Trophoblast cell (in vitro differentiated cells and primary cell): ENCODE data around the gene PCGF5.
A peak's percentile ranks its signal among the peaks of the same experiment; 100 is the strongest.

Experiments used
- DNase-seq, 2 donors: peaks; one replicate each; pipeline ENCODE4 v3.0.0-alpha.2; 2016
- H2AFZ ChIP-seq: 2 replicates; pipeline ENCODE4 v1.6.1; 2013; ENCODE audit warnings: low read length, moderate library complexity, mild to moderate bottlenecking; ENCODE audit not compliant: insufficient read depth, poor library complexity
- H2AK5ac ChIP-seq: 2 replicates; pipeline ENCODE4 v1.6.1; 2013; ENCODE audit warnings: mild to moderate bottlenecking, low read length
- H2BK120ac ChIP-seq: 2 replicates; pipeline ENCODE4 v1.6.1; 2013; ENCODE audit warnings: low read length, mild to moderate bottlenecking, moderate library complexity; ENCODE audit not compliant: insufficient read depth, poor library complexity
- H2BK12ac ChIP-seq: 2 replicates; pipeline ENCODE4 v1.6.1; 2013; ENCODE audit warnings: mild to moderate bottlenecking, low read length, moderate library complexity
- H2BK5ac ChIP-seq: 2 replicates; pipeline ENCODE4 v1.6.1; 2013; ENCODE audit warnings: low read length, low read depth, moderate library complexity, mild to moderate bottlenecking; ENCODE audit not compliant: poor library complexity
- H3K14ac ChIP-seq: 2 replicates; pipeline ENCODE4 v1.6.1; 2013; ENCODE audit warnings: mild to moderate bottlenecking, low read length
- H3K18ac ChIP-seq: 2 replicates; pipeline ENCODE4 v1.6.1; 2013; ENCODE audit warnings: mild to moderate bottlenecking, low read length
- H3K23ac ChIP-seq: 2 replicates; pipeline ENCODE4 v1.6.1; 2013; ENCODE audit warnings: low read length
- H3K27ac ChIP-seq: 2 replicates; pipeline ENCODE4 v1.5.1; 2013; ENCODE audit warnings: low read depth, mild to moderate bottlenecking, inconsistent platforms, low read length, moderate library complexity
- H3K27me3 ChIP-seq: 2 replicates; pipeline ENCODE4 v1.6.1; 2013; ENCODE audit warnings: inconsistent platforms, mild to moderate bottlenecking, low read length, moderate library complexity; ENCODE audit not compliant: insufficient read depth
- H3K36me3 ChIP-seq, 2 experiments: 1 replicate in 1 of 2; 2 replicates in 1 of 2; pipeline ENCODE4 v1.6.1; 2013; ENCODE audit warnings: low read length in 2 of 2, mild to moderate bottlenecking in 2 of 2, moderate library complexity in 1 of 2; ENCODE audit not compliant: insufficient read depth in 2 of 2, control insufficient read depth in 1 of 2
- H3K4ac ChIP-seq: 2 replicates; pipeline ENCODE4 v1.6.1; 2013; ENCODE audit warnings: low read depth, mild to moderate bottlenecking, low read length, moderate library complexity
- H3K4me1 ChIP-seq, 2 experiments: 1 replicate in 1 of 2; 2 replicates in 1 of 2; pipeline ENCODE4 v1.6.1; 2013; ENCODE audit warnings: low read length in 2 of 2, mild to moderate bottlenecking in 2 of 2, moderate library complexity in 1 of 2; ENCODE audit not compliant: insufficient read depth in 2 of 2, control insufficient read depth in 1 of 2
- H3K4me2 ChIP-seq: 2 replicates; pipeline ENCODE4 v1.6.1; 2013; ENCODE audit warnings: inconsistent platforms, mild to moderate bottlenecking, low read length, moderate library complexity
- H3K4me3 ChIP-seq: 2 replicates; pipeline ENCODE4 v1.5.1; 2013; ENCODE audit warnings: mild to moderate bottlenecking, low read depth, low read length, inconsistent platforms
- H3K79me1 ChIP-seq: one replicate; pipeline ENCODE4 v1.6.1; 2013; ENCODE audit warnings: low read length
- H3K79me2 ChIP-seq: 2 replicates; pipeline ENCODE4 v1.6.1; 2013; ENCODE audit warnings: low read length, mild to moderate bottlenecking; ENCODE audit not compliant: control insufficient read depth, insufficient read depth, poor library complexity
- H3K9ac ChIP-seq: 2 replicates; pipeline ENCODE4 v1.6.1; 2013; ENCODE audit warnings: mild to moderate bottlenecking, low read length
- H3K9me3 ChIP-seq: 2 replicates; pipeline ENCODE4 v1.6.1; 2013; ENCODE audit warnings: low read depth, mild to moderate bottlenecking, control low read depth, inconsistent platforms, low read length; ENCODE audit not compliant: insufficient read depth
- H4K12ac ChIP-seq: 2 replicates; pipeline ENCODE4 v1.6.1; 2013; ENCODE audit warnings: low read depth, mild to moderate bottlenecking, low read length, moderate library complexity
- H4K8ac ChIP-seq: 2 replicates; pipeline ENCODE4 v1.6.1; 2013; ENCODE audit warnings: low read depth, mild to moderate bottlenecking, low read length, moderate library complexity
- H4K91ac ChIP-seq: one replicate; pipeline ENCODE4 v1.6.1; 2013; ENCODE audit warnings: low read depth, mild to moderate bottlenecking, low read length, moderate library complexity
- WGBS: extraction: QIAGEN DNeasy Blood & Tissue Kit; methylation state at CpG from one replicate; pipeline ENCODE4 v1.1.7; 2013; ENCODE audit warnings: missing lambda C conversion rate; ENCODE audit not compliant: insufficient read length, insufficient coverage; ENCODE audit errors: extremely low coverage; 5-methylcytosine and 5-hydroxymethylcytosine counted together

Gene PCGF5

GRCh38 chr10:91190876-91191583, 29.4 kb upstream of the PCGF5 start:
- no peak overlapping the region for H2AK5ac ChIP-seq
- H3K4me2 ChIP-seq: no peak overlapping the region
- no peaks in the 10 kb centered on the region for H3K4me1 ChIP-seq
- H2BK120ac ChIP-seq: no peak overlapping the region
- H2AFZ ChIP-seq: no peak overlapping the region
- no peak overlapping the region for H2BK5ac ChIP-seq
- no peak overlapping the region for H3K9ac ChIP-seq
- no peak overlapping the region for H3K14ac ChIP-seq
- no peaks in the 10 kb centered on the region for H3K79me2 ChIP-seq
- no peak overlapping the region for H3K18ac ChIP-seq
- H3K27ac ChIP-seq: no peak overlapping the region
- H4K12ac ChIP-seq: no peak overlapping the region
- no peaks in the 10 kb centered on the region for H3K36me3 ChIP-seq
- H3K9me3 ChIP-seq: no peaks in the 10 kb centered on the region
- H3K23ac ChIP-seq: no peak overlapping the region
- no peak overlapping the region for H4K8ac ChIP-seq
- no peaks in the 10 kb centered on the region for H3K27me3 ChIP-seq
- H3K4ac ChIP-seq: no peak overlapping the region
- no peak overlapping the region for H3K4me3 ChIP-seq
- peak in 1 of 2 donors; percentile 12 for DNase-seq
- no peak overlapping the region for H2BK12ac ChIP-seq
- H4K91ac ChIP-seq: no peak overlapping the region
- no CpG with 5 or more reads among the region's 2 CpGs for WGBS
- H3K79me1 ChIP-seq: no peaks in the 10 kb centered on the region

GRCh38 chr10:91191584-91191919, 28.9 kb upstream of the PCGF5 start:
- Histone ChIP-seq H3K4me1 (no peaks in the 10 kb centered on the region), H3K14ac (no peak overlapping the region), H2BK12ac (no peak overlapping the region), H3K9me3 (no peaks in the 10 kb centered on the region), H2AFZ (no peak overlapping the region), H3K36me3 (no peaks in the 10 kb centered on the region), H4K12ac (no peak overlapping the region), H3K27ac (no peak overlapping the region), H3K23ac (peak overlapping the region; percentile 53), H2AK5ac (no peak overlapping the region), H2BK120ac (no peak overlapping the region), H3K4me2 (no peak overlapping the region), H3K79me2 (no peaks in the 10 kb centered on the region), H2BK5ac (no peak overlapping the region), H3K4ac (no peak overlapping the region), H4K8ac (no peak overlapping the region), H3K4me3 (no peak overlapping the region), H4K91ac (no peak overlapping the region), H3K18ac (no peak overlapping the region), H3K27me3 (no peaks in the 10 kb centered on the region), H3K79me1 (no peaks in the 10 kb centered on the region), H3K9ac (no peak overlapping the region)
- no peak for DNase-seq

- H3K4me1 ChIP-seq: no peaks in the 10 kb centered on the region
Measured at GRCh38 chr10:91194497-91195179, 25.8 kb upstream of the PCGF5 start.

GRCh38 chr10:91196268-91197048, 24.0 kb upstream of the PCGF5 start:
- Histone ChIP-seq H3K18ac (no peak overlapping the region), H3K27ac (no peak overlapping the region), H2BK120ac (no peak overlapping the region), H2BK5ac (no peak overlapping the region), H3K4me1 (no peaks in the 10 kb centered on the region), H3K4me2 (no peak overlapping the region), H3K36me3 (no peaks in the 10 kb centered on the region), H2AFZ (no peak overlapping the region), H3K9ac (no peak overlapping the region), H4K12ac (no peak overlapping the region), H3K9me3 (peaks cover 2% of the 10 kb centered on the region), H2AK5ac (no peak overlapping the region), H3K4ac (no peak overlapping the region), H4K91ac (no peak overlapping the region), H4K8ac (no peak overlapping the region), H3K14ac (no peak overlapping the region), H3K27me3 (no peaks in the 10 kb centered on the region), H3K23ac (no peak overlapping the region), H2BK12ac (no peak overlapping the region), H3K79me1 (no peaks in the 10 kb centered on the region), H3K4me3 (no peak overlapping the region), H3K79me2 (no peaks in the 10 kb centered on the region)
- no CpG with 5 or more reads among the region's 2 CpGs for WGBS
- DNase-seq: no peak

More at GRCh38 chr10:91194497-91195179, 25.8 kb upstream of the PCGF5 start:
- no peak overlapping the region for H3K9ac ChIP-seq
- H4K91ac ChIP-seq: no peak overlapping the region
- no peak overlapping the region for H3K23ac ChIP-seq
- no peak overlapping the region for H2BK5ac ChIP-seq
- no peak overlapping the region for H3K4me2 ChIP-seq
- H3K27me3 ChIP-seq: no peaks in the 10 kb centered on the region
- no peak overlapping the region for H2AFZ ChIP-seq
- H3K18ac ChIP-seq: no peak overlapping the region
- no peaks in the 10 kb centered on the region for H3K79me1 ChIP-seq
- no peak overlapping the region for H4K8ac ChIP-seq
- no peak overlapping the region for H2AK5ac ChIP-seq
- no peaks in the 10 kb centered on the region for H3K36me3 ChIP-seq
- H3K14ac ChIP-seq: no peak overlapping the region
- DNase-seq: no peak
- H2BK120ac ChIP-seq: no peak overlapping the region
- no peak overlapping the region for H3K4ac ChIP-seq
- 90% methylated on average over 1 of the region's 2 CpGs for WGBS
- H3K79me2 ChIP-seq: no peaks in the 10 kb centered on the region
- H3K9me3 ChIP-seq: peaks cover 2% of the 10 kb centered on the region
- H4K12ac ChIP-seq: no peak overlapping the region
- H3K4me3 ChIP-seq: no peak overlapping the region
- no peak overlapping the region for H2BK12ac ChIP-seq
- no peak overlapping the region for H3K27ac ChIP-seq
